CD4-positive, alpha-beta T cell (primary cell): Measurements from ENCODE around the gene APLP1. TPM values are rescaled to one million over a fixed set of nuclear protein-coding genes. Genes with fewer than 3 reads are reported as not detected.
"Not testable (repeated sequence)": the region's sequence is repeated elsewhere in the genome, so short reads cannot be mapped to it uniquely, and the experiment has no call there.

Experiments
- ATAC-seq: fragments of 200-7000 bp; cut with Tn5 transposase; one replicate; pipeline ENCODE4 v1.10.0; 2022; ENCODE audit warnings: mild to moderate bottlenecking; ENCODE audit not compliant: poor library complexity
- CTCF ChIA-PET: fragments of 350-600 bp; sonication (Branson Sonifier 250); formaldehyde crosslinking; loops from one replicate; lab custom pipeline; 2021; ENCODE audit warnings: antibody characterized with exemption, inconsistent platforms; lab: Charles Lee
- POLR2A ChIA-PET: fragments of 350-600 bp; sonication (Branson Sonifier 250); formaldehyde crosslinking; loops from one replicate; lab custom pipeline; 2021; ENCODE audit warnings: antibody characterized with exemption, inconsistent platforms; lab: Charles Lee
- DNase-seq, 14 experiments: peaks; one replicate each; pipeline ENCODE4 v3.0.0-alpha.2; 2013 to 2020; ENCODE audit warnings: mixed read lengths in 2 of 14
- H3K27ac ChIP-seq, 2 donors: one replicate each; pipeline versions ENCODE4 v1.5.1 to v1.7.0; 2013; ENCODE audit warnings: low read length in 2 of 2, low read depth in 1 of 2, mild to moderate bottlenecking in 1 of 2
- H3K27me3 ChIP-seq, 2 experiments: 1 replicate in 1 of 2; 2 replicates in 1 of 2; pipeline versions ENCODE4 v1.6.1 to v1.7.0; 2013; ENCODE audit warnings: low read length in 2 of 2, control low read depth in 1 of 2, mild to moderate bottlenecking in 1 of 2, moderate library complexity in 1 of 2; ENCODE audit not compliant: insufficient read depth in 2 of 2, control insufficient read depth in 1 of 2
- H3K36me3 ChIP-seq: one replicate; pipeline ENCODE4 v1.6.1; 2013; ENCODE audit warnings: low read length, control low read depth; ENCODE audit not compliant: insufficient read depth
- H3K4me1 ChIP-seq: one replicate; pipeline ENCODE4 v1.6.1; 2013; ENCODE audit warnings: low read length, control low read depth; ENCODE audit not compliant: insufficient read depth
- H3K4me3 ChIP-seq: one replicate; pipeline ENCODE4 v1.5.1; 2013; ENCODE audit warnings: mild to moderate bottlenecking, low read length, moderate library complexity
- H3K9me3 ChIP-seq, 2 experiments: 1 replicate in 1 of 2; 2 replicates in 1 of 2; pipeline versions ENCODE4 v1.6.1 to v1.7.0; 2013; ENCODE audit warnings: low read length in 2 of 2, mild to moderate bottlenecking in 2 of 2, control low read depth in 1 of 2, moderate library complexity in 1 of 2; ENCODE audit not compliant: control insufficient read depth in 1 of 2, insufficient read depth in 1 of 2
- H3K27ac Mint-ChIP-seq: one replicate; pipeline ENCODE4 v1.8.0; 2020; ENCODE audit warnings: mixed read lengths
- H3K27me3 Mint-ChIP-seq: one replicate; pipeline ENCODE4 v1.8.0; 2021; ENCODE audit warnings: mixed read lengths
- H3K36me3 Mint-ChIP-seq: one replicate; pipeline ENCODE4 v1.8.0; 2021; ENCODE audit warnings: low read depth, mixed read lengths
- H3K4me1 Mint-ChIP-seq: one replicate; pipeline ENCODE4 v1.8.0; 2021; ENCODE audit warnings: low read depth, mixed read lengths
- H3K4me3 Mint-ChIP-seq: one replicate; pipeline ENCODE4 v1.8.0; 2020; ENCODE audit warnings: mild to moderate bottlenecking, mixed read lengths
- H3K9me3 Mint-ChIP-seq: one replicate; pipeline ENCODE4 v1.8.0; 2020; ENCODE audit warnings: mixed read lengths
- CTCF ChIP-seq: fragments of 200-600 bp; IDR thresholded peaks from one replicate; pipeline ENCODE4 v1.8.0; 2022; ENCODE audit warnings: antibody characterized with exemption, mild to moderate bottlenecking
- intact Hi-C, 2 experiments: fragments of 100-400 bp; cut with DNase I in 1 of 2; cut with micrococcal nuclease in 1 of 2; formaldehyde crosslinking; loops; one replicate each; pipeline versions ENCODE4 v1.15.1 to v1.9.0; 2023 to 2025; cut with DNase I, micrococcal nuclease
- total RNA-seq, 174 experiments: library from RNA in 2 of 174; stranded (reverse) in 2 of 174; gene quantifications; one replicate each; pipeline ENCODE4 v1.2.3 and lab custom pipeline; 2021 to 2026

APLP1 gene
- total RNA-seq, 2 experiments from 2014 or later, result not detected

- H3K4me1 Mint-ChIP-seq, result no peaks in the 10 kb centered on the region
- intact Hi-C loops, result no loop called here
- peaks cover 8 to 25% of the 10 kb centered on the region in 2 experiments for H3K27me3 ChIP-seq
- ATAC-seq, result no peak
- no peak overlapping the region for H3K27ac ChIP-seq
- H3K27me3 Mint-ChIP-seq, result peaks cover 48% of the 10 kb centered on the region
- TF ChIP-seq CTCF, result no peak
- ChIA-PET POLR2A (no interaction called here), CTCF (no interaction called here)
- H3K4me3 Mint-ChIP-seq, result no peak overlapping the region
- peaks cover 2% of the 10 kb centered on the region for H3K9me3 Mint-ChIP-seq
- H3K4me1 ChIP-seq, result no peaks in the 10 kb centered on the region
- no peak overlapping the region for H3K27ac Mint-ChIP-seq
- H3K36me3 ChIP-seq, result no peaks in the 10 kb centered on the region
- H3K36me3 Mint-ChIP-seq, result no peaks in the 10 kb centered on the region
- no peak for DNase-seq
- peaks cover 2 to 24% of the 10 kb centered on the region in 2 experiments for H3K9me3 ChIP-seq
- H3K4me3 ChIP-seq, result no peak overlapping the region
These were observed 34.4 kb upstream of the APLP1 start for GRCh38 chr19:35833972-35834371.

- H3K27me3 Mint-ChIP-seq, result peaks cover 35% of the 10 kb centered on the region
- ATAC-seq, H3K36me3 Mint-ChIP-seq, H3K27ac ChIP-seq, H3K4me1 Mint-ChIP-seq, H3K9me3 Mint-ChIP-seq, intact Hi-C loops, H3K36me3 ChIP-seq, H3K4me3 Mint-ChIP-seq, H3K27ac Mint-ChIP-seq, H3K4me3 ChIP-seq, CTCF ChIA-PET, POLR2A ChIA-PET, H3K4me1 ChIP-seq, DNase-seq: not testable (repeated sequence)
- Histone ChIP-seq H3K27me3 (peaks cover 4 to 25% of the 10 kb centered on the region in 2 experiments), H3K9me3 (peaks cover 7 to 25% of the 10 kb centered on the region in 2 experiments)
These were observed 32.3 kb upstream of the APLP1 start for GRCh38 chr19:35836096-35836495.

- Histone ChIP-seq H3K9me3 (peaks cover 7 to 63% of the 10 kb centered on the region in 2 experiments), H3K27me3 (peaks cover 45 to 54% of the 10 kb centered on the region in 2 experiments), H3K4me1 (peaks cover 22% of the 10 kb centered on the region), H3K4me3 (no peak overlapping the region), H3K27ac (no peak overlapping the region), H3K36me3 (no peaks in the 10 kb centered on the region)
- ATAC-seq, result no peak
- Mint-ChIP-seq H3K9me3 (peaks cover 7% of the 10 kb centered on the region), H3K27ac (no peak overlapping the region), H3K4me3 (no peak overlapping the region), H3K4me1 (peaks cover 19% of the 10 kb centered on the region), H3K27me3 (peaks cover 62% of the 10 kb centered on the region), H3K36me3 (no peaks in the 10 kb centered on the region)
- intact Hi-C loops, result no loop called here
- TF ChIP-seq CTCF, result no peak
- CTCF ChIA-PET, result no interaction called here
- DNase-seq, result no peak
- POLR2A ChIA-PET, result no interaction called here
These were observed 26.3 kb upstream of the APLP1 start for GRCh38 chr19:35841961-35842595.
